Nucleus accumbens (tissue), 56 donors: Measurements from ENCODE around the gene PDE10A.
"Not testable (repeated sequence)": the region's sequence is repeated elsewhere in the genome, so short reads cannot be mapped to it uniquely, and the experiment has no call there.

ENCODE experiments used
- DNase-seq, 56 donors: peaks; one replicate each; lab custom pipeline; 2025; lab: John Stamatoyannopoulos, UW

PDE10A gene

GRCh38 chr6:165558097-165558496, 104.9 kb downstream of the PDE10A start:
- DNase-seq = not testable (repeated sequence)

GRCh38 chr6:165557674-165558073, 105.4 kb downstream of the PDE10A start:
- DNase-seq = no peak

GRCh38 chr6:165556116-165556843, 106.8 kb downstream of the PDE10A start:
- DNase-seq = no peak

- DNase-seq = not testable (repeated sequence)
These were observed 108.4 kb downstream of the PDE10A start for GRCh38 chr6:165554644-165555043.

- DNase-seq = no peak
These were observed 110.7 kb downstream of the PDE10A start for GRCh38 chr6:165552248-165552736.

- no peak for DNase-seq
These were observed 111.2 kb downstream of the PDE10A start for GRCh38 chr6:165551828-165552227.

GRCh38 chr6:165548450-165548849, 114.6 kb downstream of the PDE10A start:
- no peak for DNase-seq

- DNase-seq = no peak
These were observed 117.2 kb downstream of the PDE10A start for GRCh38 chr6:165545806-165546205.

GRCh38 chr6:165543781-165544180, 119.3 kb downstream of the PDE10A start:
- no peak for DNase-seq

GRCh38 chr6:165536911-165537310, 126.1 kb downstream of the PDE10A start:
- no peak for DNase-seq

GRCh38 chr6:165519316-165519715, 143.7 kb downstream of the PDE10A start:
- no peak for DNase-seq

- no peak for DNase-seq
These were observed 146.9 kb downstream of the PDE10A start for GRCh38 chr6:165515963-165516624.

- DNase-seq = no peak
These were observed 148.4 kb downstream of the PDE10A start for GRCh38 chr6:165514621-165515020.

GRCh38 chr6:165511807-165512206, 151.2 kb downstream of the PDE10A start:
- DNase-seq = no peak

GRCh38 chr6:165508321-165508869, 154.6 kb downstream of the PDE10A start:
- DNase-seq = no peak

- no peak for DNase-seq
These were observed 156.4 kb downstream of the PDE10A start for GRCh38 chr6:165506657-165507056.

- not testable (repeated sequence) for DNase-seq
These were observed 162.7 kb downstream of the PDE10A start for GRCh38 chr6:165500214-165500907.

GRCh38 chr6:165497472-165497871, 165.6 kb downstream of the PDE10A start:
- no peak for DNase-seq

GRCh38 chr6:165488624-165489295, 174.3 kb downstream of the PDE10A start:
- no peak for DNase-seq

- no peak for DNase-seq
These were observed 175.1 kb downstream of the PDE10A start for GRCh38 chr6:165487950-165488349.
